GM06990 (cell line): ENCODE measurements around the gene SEC14L1.
A peak's percentile ranks its signal among the peaks of the same experiment; 100 is the strongest.
"Not testable (repeated sequence)": the region's sequence is repeated elsewhere in the genome, so short reads cannot be mapped to it uniquely, and the experiment has no call there.

Experiments
- DNase-seq: peaks from one replicate; pipeline ENCODE4 v3.0.0-alpha.2; 2011; ENCODE audit not compliant: insufficient read length; ENCODE audit errors: extremely low read depth
- H3K27me3 ChIP-seq: replicated peaks from 2 replicates; pipeline ENCODE4 v1.6.0; 2011; ENCODE audit warnings: low read length; ENCODE audit not compliant: control insufficient read depth, insufficient read depth
- H3K36me3 ChIP-seq: 2 replicates; pipeline ENCODE4 v1.5.1; 2011; ENCODE audit warnings: low read length; ENCODE audit not compliant: control insufficient read depth, insufficient read depth
- H3K4me3 ChIP-seq: replicated peaks from 2 replicates; pipeline ENCODE4 v1.5.1; 2011; ENCODE audit warnings: low read depth, mild to moderate bottlenecking, control low read depth, low read length
- TF ChIP-seq, protein P1 (sequence below): IDR thresholded peaks from 2 replicates; pipeline ENCODE4 v1.5.1; 2011; ENCODE audit warnings: low read length, control low read depth, mild to moderate bottlenecking, inconsistent platforms; ENCODE audit not compliant: insufficient read depth, poor library complexity, severe bottlenecking

The SEC14L1 gene

DNA sequence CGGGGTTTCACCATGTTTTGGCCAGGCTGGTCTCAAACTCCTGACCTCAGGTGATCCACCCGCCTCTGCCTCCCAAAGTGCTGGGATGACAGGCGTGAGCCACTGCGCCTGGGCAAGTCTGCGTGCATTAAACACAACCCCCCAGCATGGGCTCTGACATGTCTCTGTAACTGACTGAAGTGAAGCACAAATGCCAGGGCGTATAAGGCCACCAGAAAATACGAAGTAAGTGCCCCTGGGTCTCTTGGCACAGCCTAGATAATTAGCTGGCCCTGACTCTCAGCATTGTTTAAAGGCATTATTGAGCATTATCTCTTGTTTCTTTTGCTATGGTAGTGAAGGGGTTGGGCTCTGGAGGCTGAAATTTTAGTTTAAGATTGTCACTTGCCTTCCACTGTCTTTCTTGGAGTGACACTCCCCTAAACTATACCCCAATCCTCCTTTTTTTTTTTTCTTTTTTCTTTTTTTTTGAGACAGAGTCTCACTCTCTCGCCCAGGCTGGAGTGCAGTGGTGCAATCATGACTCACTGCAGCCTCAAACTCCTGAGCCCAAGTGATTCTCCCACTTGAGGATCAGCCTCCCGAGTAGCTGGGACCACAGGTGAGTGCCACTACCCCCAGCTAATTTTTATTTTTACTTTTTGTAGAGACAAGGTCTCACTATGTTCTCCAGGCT lies 8.2 kb upstream of the SEC14L1 start:
- Histone ChIP-seq H3K27me3 (no peaks in the 10 kb centered on the region), H3K36me3 (no peaks in the 10 kb centered on the region), H3K4me3 (no peak overlapping the region)
- TF ChIP-seq, protein P1, sequence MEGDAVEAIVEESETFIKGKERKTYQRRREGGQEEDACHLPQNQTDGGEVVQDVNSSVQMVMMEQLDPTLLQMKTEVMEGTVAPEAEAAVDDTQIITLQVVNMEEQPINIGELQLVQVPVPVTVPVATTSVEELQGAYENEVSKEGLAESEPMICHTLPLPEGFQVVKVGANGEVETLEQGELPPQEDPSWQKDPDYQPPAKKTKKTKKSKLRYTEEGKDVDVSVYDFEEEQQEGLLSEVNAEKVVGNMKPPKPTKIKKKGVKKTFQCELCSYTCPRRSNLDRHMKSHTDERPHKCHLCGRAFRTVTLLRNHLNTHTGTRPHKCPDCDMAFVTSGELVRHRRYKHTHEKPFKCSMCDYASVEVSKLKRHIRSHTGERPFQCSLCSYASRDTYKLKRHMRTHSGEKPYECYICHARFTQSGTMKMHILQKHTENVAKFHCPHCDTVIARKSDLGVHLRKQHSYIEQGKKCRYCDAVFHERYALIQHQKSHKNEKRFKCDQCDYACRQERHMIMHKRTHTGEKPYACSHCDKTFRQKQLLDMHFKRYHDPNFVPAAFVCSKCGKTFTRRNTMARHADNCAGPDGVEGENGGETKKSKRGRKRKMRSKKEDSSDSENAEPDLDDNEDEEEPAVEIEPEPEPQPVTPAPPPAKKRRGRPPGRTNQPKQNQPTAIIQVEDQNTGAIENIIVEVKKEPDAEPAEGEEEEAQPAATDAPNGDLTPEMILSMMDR: no peak
- DNase-seq: no peak

DNA sequence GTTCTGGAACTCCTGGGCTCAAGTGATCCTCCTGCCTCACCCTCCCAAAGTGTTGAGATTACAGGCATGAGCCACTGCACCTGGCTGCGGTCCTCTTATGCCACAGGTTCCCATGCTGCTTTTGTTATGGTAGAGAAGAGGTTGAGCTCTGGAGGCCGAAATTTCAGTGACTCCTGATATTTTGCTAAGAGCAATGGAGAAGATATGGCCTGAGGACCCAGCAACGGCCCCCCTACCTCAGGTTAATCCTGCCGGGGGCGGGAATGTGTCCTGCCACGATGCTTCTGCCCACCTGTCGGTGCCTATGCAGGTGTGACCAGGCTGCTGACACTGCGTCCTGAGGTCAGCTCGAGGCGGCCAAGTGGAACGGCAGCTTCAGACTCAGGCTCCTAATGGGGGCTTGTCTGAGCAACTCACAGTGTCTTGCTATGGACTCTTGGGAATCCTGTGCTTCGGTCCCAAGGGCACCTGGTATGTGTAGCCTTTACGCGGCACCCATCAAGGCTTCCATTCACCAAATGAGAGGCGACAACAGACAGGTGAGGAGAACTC lies 7.6 kb upstream of the SEC14L1 start:
- DNase-seq: no peak
- H3K4me3 ChIP-seq: no peak overlapping the region
- no peaks in the 10 kb centered on the region for H3K27me3 ChIP-seq
- TF ChIP-seq, protein P1: no peak
- no peaks in the 10 kb centered on the region for H3K36me3 ChIP-seq

DNA sequence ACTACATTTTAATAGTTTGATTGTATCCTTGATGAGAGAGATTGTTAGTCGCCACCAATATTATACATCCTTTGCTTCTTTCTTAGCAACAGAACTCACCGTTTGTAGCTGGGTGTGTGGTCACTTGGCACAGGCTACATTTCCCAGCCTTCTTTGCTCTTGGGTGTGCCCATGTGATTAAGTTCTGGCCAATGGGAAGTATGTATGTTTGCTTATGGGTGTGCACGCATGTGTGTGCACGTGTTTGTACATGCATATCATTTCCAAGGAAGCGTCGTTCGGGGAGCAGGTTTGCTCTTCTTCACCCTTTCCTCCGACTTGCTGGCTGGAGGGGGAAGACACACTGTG lies 4.4 kb upstream of the SEC14L1 start:
- no peaks in the 10 kb centered on the region for H3K27me3 ChIP-seq
- TF ChIP-seq, protein P1: no peak
- DNase-seq: no peak
- no peak overlapping the region for H3K4me3 ChIP-seq
- no peaks in the 10 kb centered on the region for H3K36me3 ChIP-seq

DNA sequence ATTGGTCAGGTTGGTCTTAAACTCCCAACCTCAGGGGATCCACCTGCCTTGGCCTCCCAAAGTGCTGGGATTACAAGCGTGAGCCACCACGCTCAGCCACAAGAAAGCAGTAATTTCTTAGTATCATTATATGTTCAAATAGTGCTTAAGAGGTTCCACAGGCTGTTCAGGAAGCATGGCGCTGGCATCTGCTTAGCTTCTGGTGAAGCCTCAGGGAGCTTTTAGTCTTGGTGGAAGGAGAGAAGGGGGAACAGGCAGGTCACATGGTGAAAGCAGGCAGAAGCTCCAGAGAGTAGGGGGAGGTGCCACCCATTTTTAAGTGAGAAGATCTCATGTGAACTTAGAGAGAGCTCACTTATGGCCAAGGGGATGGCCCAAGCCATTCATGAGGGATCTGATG lies 3.7 kb upstream of the SEC14L1 start:
- H3K36me3 ChIP-seq: no peaks in the 10 kb centered on the region
- H3K27me3 ChIP-seq: no peaks in the 10 kb centered on the region
- DNase-seq: no peak
- TF ChIP-seq, protein P1: no peak
- no peak overlapping the region for H3K4me3 ChIP-seq

DNA sequence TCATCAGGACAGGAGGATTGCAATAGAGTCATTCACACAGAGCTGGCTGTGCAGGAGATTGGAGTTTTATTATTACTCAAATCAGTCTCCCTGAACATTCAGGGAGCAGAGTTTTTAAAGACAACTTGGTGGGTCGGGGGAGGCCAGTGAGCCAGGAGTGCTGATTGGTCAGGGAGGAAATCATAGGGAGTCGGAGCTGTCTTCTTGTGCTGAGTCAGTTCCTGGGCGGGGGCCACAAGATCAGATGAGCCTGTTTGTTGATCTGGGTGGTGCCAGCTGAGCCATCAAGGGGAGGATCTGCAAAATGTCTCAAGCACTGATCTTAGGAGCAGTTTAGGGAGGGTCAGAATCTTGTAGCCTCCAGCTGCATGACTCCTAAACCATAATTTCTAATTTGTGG lies 2.9 kb upstream of the SEC14L1 start:
- H3K36me3 ChIP-seq, H3K4me3 ChIP-seq, DNase-seq, H3K27me3 ChIP-seq: not testable (repeated sequence)

DNA sequence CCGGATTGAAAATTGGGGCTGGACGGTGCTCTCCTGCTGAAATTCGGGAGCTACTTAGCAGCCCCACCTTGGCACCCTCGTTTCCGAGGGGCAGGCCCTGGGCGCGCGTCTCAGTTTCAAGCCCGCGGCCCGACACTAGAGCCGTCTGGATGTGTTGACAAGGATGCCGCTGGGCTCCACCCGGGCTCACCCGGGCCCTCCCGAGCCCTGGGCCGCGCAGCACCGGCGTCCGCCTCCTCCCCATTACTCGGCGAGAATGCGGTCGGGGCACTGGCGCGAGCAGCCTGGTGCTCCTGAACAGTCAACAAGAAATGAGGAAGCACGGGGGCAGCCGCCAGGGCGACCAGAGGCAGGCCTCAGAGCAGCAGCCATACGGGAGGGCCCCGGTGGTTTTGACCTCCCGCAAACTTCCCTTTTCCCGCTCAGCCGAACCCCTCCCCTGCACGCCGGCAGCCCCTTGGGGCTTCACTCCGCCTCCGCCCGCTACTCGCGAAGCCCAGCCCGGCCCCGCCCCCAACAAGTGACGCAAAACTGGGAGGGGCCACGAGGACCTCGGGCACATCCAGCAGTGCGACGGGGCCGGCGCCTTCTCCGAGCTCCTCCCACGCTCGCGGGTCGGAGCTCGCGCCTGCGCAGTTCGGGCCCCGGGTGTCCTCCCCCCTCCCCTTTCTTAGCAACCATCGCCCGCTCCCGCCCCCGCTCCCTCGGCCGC lies 447 bp upstream of the SEC14L1 start:
- peak; percentile 100 for DNase-seq
- TF ChIP-seq, protein P1: no peak
- Histone ChIP-seq H3K27me3 (no peaks in the 10 kb centered on the region), H3K4me3 (peak overlapping the region; percentile 35), H3K36me3 (no peaks in the 10 kb centered on the region)
